Calu3 (cell line): Measurements from ENCODE around the gene NACA2. TPM values are rescaled to one million over a fixed set of nuclear protein-coding genes. Genes with fewer than 3 reads are reported as not detected.

Experiments used
- BruUV-seq: library from RNA; stranded (reverse); fragments of 400-500 nt; replicated peaks from 2 replicates; lab custom pipeline; 2021; lab: Mats Ljungman, UMichigan
- CTCF ChIA-PET: fragments of 300-600 bp; sonication (Branson Sonifier 250); formaldehyde crosslinking; loops from one replicate; lab custom pipeline; 2022; ENCODE audit warnings: antibody characterized with exemption; lab: Charles Lee
- DNase-seq: peaks from one replicate; pipeline ENCODE4 v3.0.0; 2022
- H3K27ac Mint-ChIP-seq: one replicate; pipeline ENCODE4 v1.8.0; 2022; ENCODE audit warnings: mixed read lengths; ENCODE audit not compliant: unreplicated experiment
- H3K27me3 Mint-ChIP-seq: one replicate; pipeline ENCODE4 v1.8.0; 2022; ENCODE audit warnings: mixed read lengths; ENCODE audit not compliant: unreplicated experiment
- H3K36me3 Mint-ChIP-seq: one replicate; pipeline ENCODE4 v1.8.0; 2022; ENCODE audit warnings: mild to moderate bottlenecking, moderate library complexity, mixed read lengths; ENCODE audit not compliant: insufficient read depth, unreplicated experiment
- H3K4me1 Mint-ChIP-seq: one replicate; pipeline ENCODE4 v1.8.0; 2022; ENCODE audit warnings: mild to moderate bottlenecking, low read depth, mixed read lengths; ENCODE audit not compliant: unreplicated experiment
- H3K4me3 Mint-ChIP-seq: one replicate; pipeline ENCODE4 v1.8.0; 2022; ENCODE audit warnings: mild to moderate bottlenecking, low read depth, moderate library complexity, mixed read lengths; ENCODE audit not compliant: unreplicated experiment
- H3K9me3 Mint-ChIP-seq: one replicate; pipeline ENCODE4 v1.8.0; 2022; ENCODE audit warnings: low read depth, mixed read lengths; ENCODE audit not compliant: unreplicated experiment
- CTCF ChIP-seq: fragments of 200-600 bp; IDR thresholded peaks from one replicate; pipeline ENCODE4 v1.8.0; 2022; ENCODE audit warnings: antibody characterized with exemption; ENCODE audit not compliant: unreplicated experiment
- intact Hi-C: fragments of 100-400 bp; cut with micrococcal nuclease; formaldehyde crosslinking; loops from one replicate; pipeline ENCODE4 v1.10.0; 2022; ENCODE audit not compliant: unreplicated experiment
- total RNA-seq: library from RNA; stranded (reverse); gene quantifications from 2 replicates; pipeline ENCODE4 v1.2.3, GENCODE V29; 2022

The NACA2 gene
- total RNA-seq, 1 experiment from 2014 or later = not detected

GRCh38 chr17:61580502-61580901 is 10.5 kb downstream of the NACA2 start:
- peaks cover 25% of the 10 kb centered on the region for H3K4me1 Mint-ChIP-seq
- TF ChIP-seq CTCF = no peak
- intact Hi-C loops = loop anchor here (5.0 kb wide), 1 partner anchor 257 kb away; no protein-coding TSS in a partner anchor
- DNase-seq = no peak
- no peaks in the 10 kb centered on the region for H3K27me3 Mint-ChIP-seq
- CTCF ChIA-PET = interaction anchor here (0.6 kb wide), 1 partner anchor 173 kb away, joined by 3 read pairs; no protein-coding TSS in a partner anchor
- no peaks in the 10 kb centered on the region for H3K9me3 Mint-ChIP-seq
- H3K4me3 Mint-ChIP-seq = no peak overlapping the region
- no peaks in the 10 kb centered on the region for H3K36me3 Mint-ChIP-seq
- H3K27ac Mint-ChIP-seq = no peak overlapping the region
- no TSS peak for BruUV-seq

DNA sequence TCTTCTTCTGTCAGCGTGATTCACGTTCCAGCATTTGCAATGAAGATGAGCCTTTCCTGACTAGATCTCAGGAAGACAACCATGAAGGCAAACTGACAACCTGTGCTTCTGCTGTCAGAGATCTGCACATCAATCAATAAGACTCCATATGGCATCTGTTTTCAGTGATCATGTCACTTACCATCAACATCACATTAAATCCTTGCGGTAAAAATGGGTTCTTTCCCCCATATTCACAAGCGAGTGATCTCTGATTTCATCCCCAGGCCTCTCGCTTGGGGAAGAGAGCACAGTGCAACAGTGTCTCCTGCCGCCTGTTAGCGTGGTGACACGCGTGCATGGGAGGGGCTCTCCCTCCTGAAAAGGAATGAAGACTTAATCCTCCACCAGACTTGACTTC is 11.1 kb downstream of the NACA2 start:
- intact Hi-C loops = loop anchor here (5.0 kb wide), 1 partner anchor 257 kb away; no protein-coding TSS in a partner anchor
- TF ChIP-seq CTCF = no peak
- no peak for DNase-seq
- Mint-ChIP-seq H3K4me3 (no peak overlapping the region), H3K9me3 (no peaks in the 10 kb centered on the region), H3K27ac (no peak overlapping the region), H3K27me3 (no peaks in the 10 kb centered on the region), H3K4me1 (peaks cover 28% of the 10 kb centered on the region), H3K36me3 (no peaks in the 10 kb centered on the region)
- BruUV-seq = no TSS peak
- CTCF ChIA-PET = no interaction called here

DNA sequence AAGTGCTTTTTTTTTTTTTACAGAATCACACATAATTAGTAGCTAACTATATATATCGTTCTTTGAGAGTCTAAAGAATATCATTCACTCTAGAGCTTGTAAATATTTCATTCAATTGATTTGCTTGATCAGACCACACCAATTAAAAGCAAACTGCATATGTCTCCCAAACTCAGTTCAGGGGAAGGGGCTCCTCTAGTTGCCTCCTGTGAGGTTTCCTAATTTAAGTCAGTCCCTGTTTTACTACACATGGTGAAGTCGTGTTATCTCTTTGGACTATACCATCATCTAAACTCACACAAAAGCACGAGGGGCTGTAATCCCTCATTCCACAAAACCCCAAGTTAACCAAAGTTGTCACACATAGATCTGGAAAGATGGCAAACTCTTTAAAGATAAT is 11.7 kb downstream of the NACA2 start:
- Mint-ChIP-seq H3K27ac (no peak overlapping the region), H3K9me3 (no peaks in the 10 kb centered on the region), H3K36me3 (no peaks in the 10 kb centered on the region), H3K4me1 (peaks cover 28% of the 10 kb centered on the region), H3K4me3 (no peak overlapping the region), H3K27me3 (no peaks in the 10 kb centered on the region)
- TF ChIP-seq CTCF = no peak
- CTCF ChIA-PET = interaction anchor here (0.6 kb wide), 1 partner anchor 51 kb away, joined by 3 read pairs; no protein-coding TSS in a partner anchor
- BruUV-seq = no TSS peak
- intact Hi-C loops = no loop called here
- no peak for DNase-seq

DNA sequence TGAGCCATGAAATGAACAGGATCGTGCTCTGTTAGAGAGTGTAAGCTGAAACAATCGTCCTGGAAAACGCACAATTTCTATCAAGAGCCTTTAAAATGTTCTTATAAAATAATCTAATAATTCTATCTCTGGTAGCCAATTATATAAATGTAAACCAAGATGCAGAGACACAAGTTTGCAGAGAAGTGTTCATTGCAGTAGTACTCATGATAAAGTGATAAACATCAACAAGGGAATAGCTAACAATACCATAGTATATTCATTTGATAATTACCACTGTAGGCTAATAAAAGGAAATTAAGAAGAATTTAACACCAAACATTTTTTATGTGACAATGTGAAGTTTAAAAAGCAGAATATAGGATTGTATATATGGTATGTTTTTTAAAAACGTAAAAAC is 12.4 kb downstream of the NACA2 start:
- H3K9me3 Mint-ChIP-seq = no peaks in the 10 kb centered on the region
- H3K4me1 Mint-ChIP-seq = peaks cover 28% of the 10 kb centered on the region
- intact Hi-C loops = no loop called here
- no peak overlapping the region for H3K27ac Mint-ChIP-seq
- BruUV-seq = no TSS peak
- TF ChIP-seq CTCF = no peak
- H3K36me3 Mint-ChIP-seq = no peaks in the 10 kb centered on the region
- DNase-seq = no peak
- H3K4me3 Mint-ChIP-seq = no peak overlapping the region
- CTCF ChIA-PET = no interaction called here
- no peaks in the 10 kb centered on the region for H3K27me3 Mint-ChIP-seq
